ENCODE data around the gene TPSAB1. TPM values are rescaled to one million over a fixed set of nuclear protein-coding genes. Genes with fewer than 3 reads are reported as not detected.
"Not testable (repeated sequence)": the region's sequence is repeated elsewhere in the genome, so short reads cannot be mapped to it uniquely, and the experiment has no call there.

The TPSAB1 gene
- polyA plus RNA-seq, 1 donor: 0.30 TPM

GRCh38 chr16:1236659-1237058 lies 3.8 kb upstream of the TPSAB1 start:
- H3K27ac ChIP-seq (ENCODE audit: low read length); H3K9me3 ChIP-seq (ENCODE audit: control insufficient read depth, low read depth, low read length); H3K27me3 ChIP-seq (ENCODE audit: control insufficient read depth, insufficient read depth, low read length); H3K4me3 ChIP-seq (ENCODE audit: low read length); H3K4me1 ChIP-seq (ENCODE audit: control insufficient read depth, insufficient read depth, low read length); H3K36me3 ChIP-seq (ENCODE audit: control insufficient read depth, insufficient read depth, low read length); DNase-seq: not testable (repeated sequence)
- WGBS (ENCODE audit: insufficient coverage, low lambda C conversion rate): no CpG with 5 or more reads among the region's 29 CpGs

- DNase-seq: no peak
- H3K27ac ChIP-seq (ENCODE audit: low read length): no peak overlapping the region
- WGBS (ENCODE audit: insufficient coverage, low lambda C conversion rate): no CpG with 5 or more reads among the region's 9 CpGs
- H3K4me1 ChIP-seq (ENCODE audit: control insufficient read depth, insufficient read depth, low read length): no peaks in the 10 kb centered on the region
- no peaks in the 10 kb centered on the region for H3K36me3 ChIP-seq (ENCODE audit: control insufficient read depth, insufficient read depth, low read length)
- no peaks in the 10 kb centered on the region for H3K27me3 ChIP-seq (ENCODE audit: control insufficient read depth, insufficient read depth, low read length)
- H3K4me3 ChIP-seq (ENCODE audit: low read length): no peak overlapping the region
- no peaks in the 10 kb centered on the region for H3K9me3 ChIP-seq (ENCODE audit: control insufficient read depth, low read depth, low read length)
Measured at GRCh38 chr16:1237990-1238389, 2.5 kb upstream of the TPSAB1 start.

- H3K4me3 ChIP-seq (ENCODE audit: low read length); H3K27ac ChIP-seq (ENCODE audit: low read length); DNase-seq; H3K27me3 ChIP-seq (ENCODE audit: control insufficient read depth, insufficient read depth, low read length); H3K36me3 ChIP-seq (ENCODE audit: control insufficient read depth, insufficient read depth, low read length); H3K9me3 ChIP-seq (ENCODE audit: control insufficient read depth, low read depth, low read length); H3K4me1 ChIP-seq (ENCODE audit: control insufficient read depth, insufficient read depth, low read length): not testable (repeated sequence)
- no CpG with 5 or more reads among the region's 23 CpGs for WGBS (ENCODE audit: insufficient coverage, low lambda C conversion rate)
Measured at GRCh38 chr16:1238909-1239308, 1.6 kb upstream of the TPSAB1 start.

- H3K4me1 ChIP-seq (ENCODE audit: control insufficient read depth, insufficient read depth, low read length); H3K27me3 ChIP-seq (ENCODE audit: control insufficient read depth, insufficient read depth, low read length); H3K27ac ChIP-seq (ENCODE audit: low read length); H3K36me3 ChIP-seq (ENCODE audit: control insufficient read depth, insufficient read depth, low read length); DNase-seq; H3K9me3 ChIP-seq (ENCODE audit: control insufficient read depth, low read depth, low read length); H3K4me3 ChIP-seq (ENCODE audit: low read length): not testable (repeated sequence)
- no CpG with 5 or more reads among the region's 9 CpGs for WGBS (ENCODE audit: insufficient coverage, low lambda C conversion rate)
Measured at GRCh38 chr16:1239575-1239974, 930 bp upstream of the TPSAB1 start.

GRCh38 chr16:1241081-1241480 lies 576 bp downstream of the TPSAB1 start:
- not testable (repeated sequence) for H3K4me1 ChIP-seq (ENCODE audit: control insufficient read depth, insufficient read depth, low read length)
- WGBS (ENCODE audit: insufficient coverage, low lambda C conversion rate): no CpG with 5 or more reads among the region's 15 CpGs

GRCh38 chr16:1243363-1243762 lies 2.9 kb downstream of the TPSAB1 start:
- not testable (repeated sequence) for H3K4me3 ChIP-seq (ENCODE audit: low read length); H3K36me3 ChIP-seq (ENCODE audit: control insufficient read depth, insufficient read depth, low read length); H3K9me3 ChIP-seq (ENCODE audit: control insufficient read depth, low read depth, low read length); H3K27me3 ChIP-seq (ENCODE audit: control insufficient read depth, insufficient read depth, low read length); DNase-seq; H3K27ac ChIP-seq (ENCODE audit: low read length); H3K4me1 ChIP-seq (ENCODE audit: control insufficient read depth, insufficient read depth, low read length)
- WGBS (ENCODE audit: insufficient coverage, low lambda C conversion rate): no CpG with 5 or more reads among the region's 11 CpGs

More at GRCh38 chr16:1241081-1241480, 576 bp downstream of the TPSAB1 start:
- not testable (repeated sequence) for H3K36me3 ChIP-seq (ENCODE audit: control insufficient read depth, insufficient read depth, low read length); H3K27me3 ChIP-seq (ENCODE audit: control insufficient read depth, insufficient read depth, low read length); H3K4me3 ChIP-seq (ENCODE audit: low read length); H3K9me3 ChIP-seq (ENCODE audit: control insufficient read depth, low read depth, low read length); H3K27ac ChIP-seq (ENCODE audit: low read length); DNase-seq

GRCh38 chr16:1243907-1244850 lies 3.7 kb downstream of the TPSAB1 start:
- not testable (repeated sequence) for DNase-seq; H3K9me3 ChIP-seq (ENCODE audit: control insufficient read depth, low read depth, low read length); H3K36me3 ChIP-seq (ENCODE audit: control insufficient read depth, insufficient read depth, low read length); H3K4me3 ChIP-seq (ENCODE audit: low read length); H3K27ac ChIP-seq (ENCODE audit: low read length); H3K27me3 ChIP-seq (ENCODE audit: control insufficient read depth, insufficient read depth, low read length); H3K4me1 ChIP-seq (ENCODE audit: control insufficient read depth, insufficient read depth, low read length)
- WGBS (ENCODE audit: insufficient coverage, low lambda C conversion rate): no CpG with 5 or more reads among the region's 32 CpGs

- Histone ChIP-seq H3K9me3 (ENCODE audit: control insufficient read depth, low read depth, low read length) (no peaks in the 10 kb centered on the region), H3K27me3 (ENCODE audit: control insufficient read depth, insufficient read depth, low read length) (peaks cover 9% of the 10 kb centered on the region), H3K4me3 (ENCODE audit: low read length) (no peak overlapping the region), H3K4me1 (ENCODE audit: control insufficient read depth, insufficient read depth, low read length) (no peaks in the 10 kb centered on the region), H3K36me3 (ENCODE audit: control insufficient read depth, insufficient read depth, low read length) (no peaks in the 10 kb centered on the region), H3K27ac (ENCODE audit: low read length) (no peak overlapping the region)
- WGBS (ENCODE audit: insufficient coverage, low lambda C conversion rate): 80% methylated on average over 1 of the region's 12 CpGs
- DNase-seq: no peak
Measured at GRCh38 chr16:1244881-1245280, 4.4 kb downstream of the TPSAB1 start.

- Histone ChIP-seq H3K9me3 (ENCODE audit: control insufficient read depth, low read depth, low read length) (no peaks in the 10 kb centered on the region), H3K36me3 (ENCODE audit: control insufficient read depth, insufficient read depth, low read length) (no peaks in the 10 kb centered on the region), H3K4me3 (ENCODE audit: low read length) (no peak overlapping the region), H3K4me1 (ENCODE audit: control insufficient read depth, insufficient read depth, low read length) (no peaks in the 10 kb centered on the region), H3K27ac (ENCODE audit: low read length) (no peak overlapping the region), H3K27me3 (ENCODE audit: control insufficient read depth, insufficient read depth, low read length) (peaks cover 9% of the 10 kb centered on the region)
- 80% methylated on average over 1 of the region's 22 CpGs for WGBS (ENCODE audit: insufficient coverage, low lambda C conversion rate)
- no peak for DNase-seq
Measured at GRCh38 chr16:1245452-1246020, 5.0 kb downstream of the TPSAB1 start.

- not testable (repeated sequence) for H3K36me3 ChIP-seq (ENCODE audit: control insufficient read depth, insufficient read depth, low read length); DNase-seq; H3K4me1 ChIP-seq (ENCODE audit: control insufficient read depth, insufficient read depth, low read length); H3K9me3 ChIP-seq (ENCODE audit: control insufficient read depth, low read depth, low read length); H3K4me3 ChIP-seq (ENCODE audit: low read length); H3K27me3 ChIP-seq (ENCODE audit: control insufficient read depth, insufficient read depth, low read length); H3K27ac ChIP-seq (ENCODE audit: low read length)
- WGBS (ENCODE audit: insufficient coverage, low lambda C conversion rate): no CpG with 5 or more reads among the region's 14 CpGs
Measured at GRCh38 chr16:1247903-1248537, 7.5 kb downstream of the TPSAB1 start.

All from large intestine (tissue), 3 donors.